SK-N-SH (cell line): ENCODE data around the gene RGSL1. TPM values are rescaled to one million over a fixed set of nuclear protein-coding genes. Genes with fewer than 3 reads are reported as not detected.

Experiments
- CTCF ChIA-PET: fragments of 300-600, 350-600 bp; formaldehyde crosslinking; extraction: SDS; loops from one replicate; lab custom pipeline; 2021; lab: Yijun Ruan, JAX
- POLR2A ChIA-PET: fragments of 350-600 bp; sonication (Branson Sonifier 250); formaldehyde crosslinking; extraction: SDS; loops from one replicate; lab custom pipeline; 2020; ENCODE audit warnings: antibody characterized with exemption, inconsistent platforms; lab: Yijun Ruan, JAX
- DNase-seq: peaks from one replicate; pipeline ENCODE4 v3.0.0; 2012
- H2AFZ ChIP-seq: fragments of 200-600 bp; sonication (generic); 2 replicates; pipeline ENCODE4 v1.8.1; 2016; ENCODE audit warnings: antibody characterized with exemption, mild to moderate bottlenecking, low read depth
- H3F3A ChIP-seq: fragments of 200-600 bp; sonication (generic); replicated peaks from 2 replicates; pipeline ENCODE3; 2016; ENCODE audit warnings: antibody characterized with exemption, mild to moderate bottlenecking; ENCODE audit not compliant: insufficient read depth
- H3K27ac ChIP-seq, 2 experiments: fragments of 200-500 bp in 1 of 2; fragments of 200-600 bp in 1 of 2; sonication (Bioruptor generic) in 1 of 2; sonication (generic), shearing (Covaris generic) in 1 of 2; 2 replicates each; pipeline versions ENCODE4 v1.5.1 to v1.6.1; 2014 to 2016; ENCODE audit warnings: low read depth in 2 of 2, inconsistent platforms in 1 of 2, low read length in 1 of 2, mild to moderate bottlenecking in 1 of 2, mixed read lengths in 1 of 2
- H3K27me3 ChIP-seq: fragments of 200-600 bp; sonication (generic), shearing (Covaris generic); 2 replicates; pipeline ENCODE4 v1.6.1; 2016; ENCODE audit warnings: mixed run types; ENCODE audit not compliant: insufficient read depth
- H3K36me3 ChIP-seq, 2 experiments: fragments of 200-500 bp in 1 of 2; fragments of 200-600 bp in 1 of 2; sonication (Bioruptor generic) in 1 of 2; sonication (generic) in 1 of 2; replicated peaks in 1 of 2; 2 replicates each; pipeline versions ENCODE3 to v1.5.1; 2014 to 2016; ENCODE audit warnings: low read length in 1 of 2, mild to moderate bottlenecking in 1 of 2; ENCODE audit not compliant: insufficient read depth in 2 of 2, control insufficient read depth in 1 of 2
- H3K4me1 ChIP-seq, 2 experiments: fragments of 200-500 bp in 1 of 2; fragments of 200-600 bp in 1 of 2; sonication (Bioruptor generic) in 1 of 2; sonication (generic), shearing (Covaris generic) in 1 of 2; 2 replicates each; pipeline versions ENCODE4 v1.5.1 to v1.6.1; 2014 to 2016; ENCODE audit warnings: low read depth in 1 of 2, low read length in 1 of 2, mixed run types in 1 of 2; ENCODE audit not compliant: insufficient read depth in 2 of 2, control insufficient read depth in 1 of 2
- H3K4me2 ChIP-seq: fragments of 200-600 bp; sonication (generic), shearing (Covaris generic); 2 replicates; pipeline ENCODE4 v1.6.1; 2017; ENCODE audit warnings: mixed run types
- H3K4me3 ChIP-seq, 2 experiments: fragments of 200-500 bp in 1 of 2; fragments of 200-600 bp in 1 of 2; sonication (Bioruptor generic) in 1 of 2; sonication (generic), shearing (Covaris generic) in 1 of 2; 2 replicates each; pipeline versions ENCODE4 v1.5.1 to v1.8.1; 2014 to 2016; ENCODE audit warnings: low read depth in 2 of 2, inconsistent platforms in 1 of 2, low read length in 1 of 2, mild to moderate bottlenecking in 1 of 2, mixed read lengths in 1 of 2, moderate library complexity in 1 of 2
- H3K79me2 ChIP-seq: fragments of 200-600 bp; sonication (generic); 2 replicates; pipeline ENCODE4 v1.8.1; 2017; ENCODE audit warnings: mild to moderate bottlenecking; ENCODE audit not compliant: insufficient read depth
- H3K9ac ChIP-seq: fragments of 200-600 bp; sonication (generic); 2 replicates; pipeline ENCODE4 v1.6.1; 2017; ENCODE audit warnings: mixed run types
- H3K9me2 ChIP-seq: fragments of 200-600 bp; sonication (generic); 2 replicates; pipeline ENCODE4 v1.6.1; 2017; ENCODE audit warnings: mixed run types
- H3K9me3 ChIP-seq: fragments of 200-600 bp; sonication (generic); 2 replicates; pipeline ENCODE4 v1.6.1; 2017; ENCODE audit warnings: mixed run types, mild to moderate bottlenecking, moderate library complexity
- H4K20me1 ChIP-seq: fragments of 200-600 bp; sonication (generic); 2 replicates; pipeline ENCODE4 v1.6.1; 2017; ENCODE audit warnings: mild to moderate bottlenecking, mixed run types; ENCODE audit not compliant: insufficient read depth
- CHD2 ChIP-seq: fragments of 150-350 bp; IDR thresholded peaks from 2 replicates; pipeline ENCODE4 v1.6.1; 2018; ENCODE audit warnings: low read length; ENCODE audit not compliant: partially characterized antibody
- ELF1 ChIP-seq: IDR thresholded peaks from 2 replicates; pipeline ENCODE4 v1.4.0; 2012
- EZH2phosphoT487 ChIP-seq: fragments of 200-600 bp; sonication (generic); IDR thresholded peaks from 2 replicates; pipeline ENCODE4 v1.6.1; 2017; ENCODE audit warnings: low read depth, mixed run types, mild to moderate bottlenecking, antibody characterized with exemption, moderate library complexity, borderline replicate concordance
- FOSL2 ChIP-seq: IDR thresholded peaks from 2 replicates; pipeline ENCODE4 v1.4.0; 2012; ENCODE audit warnings: low read depth, mild to moderate bottlenecking, moderate library complexity, borderline replicate concordance
- FOXJ3 ChIP-seq: sonication (generic); formaldehyde crosslinking; IDR thresholded peaks from 2 replicates; pipeline ENCODE4 v1.5.1; 2020; ENCODE audit warnings: mild to moderate bottlenecking, missing genetic modification reagents
- GATA2 ChIP-seq: sonication (generic); formaldehyde crosslinking; IDR thresholded peaks from 2 replicates; pipeline ENCODE4 v1.5.0; 2020; ENCODE audit warnings: mild to moderate bottlenecking, missing genetic modification reagents
- JUND ChIP-seq: IDR thresholded peaks from 2 replicates; pipeline ENCODE4 v1.4.0; 2012
- MXI1 ChIP-seq: IDR thresholded peaks from 2 replicates; pipeline ENCODE4 v1.6.1; 2012; ENCODE audit warnings: mild to moderate bottlenecking, low read depth, low read length, improper control_type of control experiment
- NFIC ChIP-seq: IDR thresholded peaks from 2 replicates; pipeline ENCODE4 v1.4.0; 2012; ENCODE audit warnings: borderline replicate concordance
- NRF1 ChIP-seq: IDR thresholded peaks from 2 replicates; pipeline ENCODE4 v1.6.1; 2012; ENCODE audit warnings: low read depth, mild to moderate bottlenecking, low read length
- POLR2AphosphoS5 ChIP-seq: IDR thresholded peaks from 2 replicates; pipeline ENCODE4 v1.6.1; 2012; ENCODE audit warnings: low read depth, low read length
- RCOR1 ChIP-seq: fragments of 150-350 bp; IDR thresholded peaks from 2 replicates; pipeline ENCODE4 v1.6.1; 2017; ENCODE audit warnings: antibody characterized with exemption, low read length
- REST ChIP-seq: IDR thresholded peaks from 2 replicates; pipeline ENCODE4 v1.6.1; 2012; ENCODE audit warnings: mild to moderate bottlenecking, low read depth, low read length, moderate library complexity
- RFX5 ChIP-seq: IDR thresholded peaks from 2 replicates; pipeline ENCODE4 v1.6.1; 2012; ENCODE audit warnings: mild to moderate bottlenecking, improper control_type of control experiment, low read length
- SIN3A ChIP-seq: IDR thresholded peaks from 2 replicates; pipeline ENCODE4 v1.6.1; 2012; ENCODE audit warnings: low read depth, mild to moderate bottlenecking, low read length, moderate library complexity, borderline replicate concordance
- TAF1 ChIP-seq: IDR thresholded peaks from 2 replicates; pipeline ENCODE4 v1.6.1; 2012; ENCODE audit warnings: low read depth, mild to moderate bottlenecking, low read length, moderate library complexity, borderline replicate concordance
- TEAD4 ChIP-seq: IDR thresholded peaks from 2 replicates; pipeline ENCODE4 v1.4.0; 2012; ENCODE audit warnings: mild to moderate bottlenecking, borderline replicate concordance; ENCODE audit not compliant: insufficient read depth
- USF1 ChIP-seq: IDR thresholded peaks from 2 replicates; pipeline ENCODE4 v1.4.0; 2012; ENCODE audit warnings: low read depth, borderline replicate concordance
- USF2 ChIP-seq: fragments of 150-350 bp; IDR thresholded peaks from 2 replicates; pipeline ENCODE4 v1.6.1; 2017; ENCODE audit warnings: antibody characterized with exemption, low read length, low read depth, borderline replicate concordance
- WGBS: methylation state at CpG from one replicate; pipeline ENCODE4 v1.1.6; 2017; ENCODE audit warnings: low lambda C conversion rate; 5-methylcytosine and 5-hydroxymethylcytosine counted together
- polyA plus RNA-seq, 3 experiments: library from polyadenylated mRNA; depleted of rRNA; stranded (reverse); fragments of >200 nt; gene quantifications; 2 replicates each; pipeline ENCODE4 v1.2.3, GENCODE V29; 2012

RGSL1 gene
- polyA plus RNA-seq, 1 of the 3 experiments (the other 2 are of a cell fraction): not detected

GRCh38 chr1:182560392-182560984 lies 110.5 kb downstream of the RGSL1 start:
- no peak for DNase-seq
- Histone ChIP-seq H3F3A (no peaks in the 10 kb centered on the region), H3K9me2 (no peaks in the 10 kb centered on the region), H4K20me1 (no peaks in the 10 kb centered on the region), H3K9me3 (no peaks in the 10 kb centered on the region), H3K27ac (no peak overlapping the region), H3K4me3 (no peak overlapping the region), H3K4me1 (no peaks in the 10 kb centered on the region), H3K79me2 (no peaks in the 10 kb centered on the region), H3K36me3 (no peaks in the 10 kb centered on the region), H3K9ac (no peak overlapping the region), H3K4me2 (no peak overlapping the region), H2AFZ (no peak overlapping the region), H3K27me3 (no peaks in the 10 kb centered on the region)
- WGBS: 30% methylated on average over 7 of the region's 7 CpGs
- ChIA-PET CTCF (no interaction called here), POLR2A (no interaction called here)
- TF ChIP-seq USF1 (no peak), FOSL2 (no peak), RCOR1 (no peak), MXI1 (no peak), USF2 (no peak), GATA2 (CRISPR knock-in tag) (no peak), NFIC (no peak), RFX5 (no peak), NRF1 (no peak), ELF1 (no peak), TAF1 (no peak), TEAD4 (no peak), CHD2 (no peak), JUND (no peak), POLR2AphosphoS5 (no peak), FOXJ3 (no peak), SIN3A (no peak), REST (no peak), EZH2phosphoT487 (no peak)
